Epithelial cell of proximal tubule (primary cell): ENCODE measurements around the gene BTBD9. TPM values are rescaled to one million over a fixed set of nuclear protein-coding genes. Genes with fewer than 3 reads are reported as not detected.

Source experiments
- DNase-seq: peaks from one replicate; pipeline ENCODE4 v3.0.0-alpha.2; 2011; ENCODE audit warnings: low read depth
- H3K4me3 ChIP-seq: 2 replicates; pipeline ENCODE4 v1.5.1; 2011; ENCODE audit warnings: low read depth, mild to moderate bottlenecking, low read length
- total RNA-seq: library from RNA; depleted of rRNA; stranded (reverse); fragments of >200 nt; gene quantifications from 2 replicates; pipeline ENCODE4 v1.2.3, GENCODE V29; 2015
- TF ChIP-seq, protein P1 (sequence below): conservative IDR thresholded peaks from 2 replicates; pipeline ENCODE4 v1.5.1; 2012; ENCODE audit warnings: low read depth, mild to moderate bottlenecking, low read length

Gene BTBD9
- total RNA-seq, 1 donor from 2014 or later = 2.9 TPM

GRCh38 chr6:38354905-38355304, 284.8 kb downstream of the BTBD9 start:
- no peak for DNase-seq
- no peak overlapping the region for H3K4me3 ChIP-seq
- TF ChIP-seq, protein P1, sequence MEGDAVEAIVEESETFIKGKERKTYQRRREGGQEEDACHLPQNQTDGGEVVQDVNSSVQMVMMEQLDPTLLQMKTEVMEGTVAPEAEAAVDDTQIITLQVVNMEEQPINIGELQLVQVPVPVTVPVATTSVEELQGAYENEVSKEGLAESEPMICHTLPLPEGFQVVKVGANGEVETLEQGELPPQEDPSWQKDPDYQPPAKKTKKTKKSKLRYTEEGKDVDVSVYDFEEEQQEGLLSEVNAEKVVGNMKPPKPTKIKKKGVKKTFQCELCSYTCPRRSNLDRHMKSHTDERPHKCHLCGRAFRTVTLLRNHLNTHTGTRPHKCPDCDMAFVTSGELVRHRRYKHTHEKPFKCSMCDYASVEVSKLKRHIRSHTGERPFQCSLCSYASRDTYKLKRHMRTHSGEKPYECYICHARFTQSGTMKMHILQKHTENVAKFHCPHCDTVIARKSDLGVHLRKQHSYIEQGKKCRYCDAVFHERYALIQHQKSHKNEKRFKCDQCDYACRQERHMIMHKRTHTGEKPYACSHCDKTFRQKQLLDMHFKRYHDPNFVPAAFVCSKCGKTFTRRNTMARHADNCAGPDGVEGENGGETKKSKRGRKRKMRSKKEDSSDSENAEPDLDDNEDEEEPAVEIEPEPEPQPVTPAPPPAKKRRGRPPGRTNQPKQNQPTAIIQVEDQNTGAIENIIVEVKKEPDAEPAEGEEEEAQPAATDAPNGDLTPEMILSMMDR = no peak

DNA sequence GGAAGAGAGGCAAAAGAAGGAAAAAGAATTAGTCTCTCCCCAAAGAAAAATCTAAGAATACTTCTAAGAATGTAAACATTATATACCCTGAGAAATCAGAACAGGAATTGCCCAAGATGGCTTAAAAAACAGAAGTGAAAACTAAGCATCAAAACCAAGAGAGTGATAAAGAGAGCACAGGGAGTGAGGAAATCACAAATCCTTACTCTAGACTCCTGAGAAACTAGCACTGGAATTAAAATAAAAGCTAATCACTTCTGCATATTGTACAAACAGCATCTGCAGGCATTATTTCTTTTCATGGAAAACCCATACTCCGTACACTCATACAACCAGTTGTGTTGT, 285.7 kb downstream of the BTBD9 start:
- TF ChIP-seq, protein P1 = no peak
- no peak overlapping the region for H3K4me3 ChIP-seq
- DNase-seq = no peak

DNA sequence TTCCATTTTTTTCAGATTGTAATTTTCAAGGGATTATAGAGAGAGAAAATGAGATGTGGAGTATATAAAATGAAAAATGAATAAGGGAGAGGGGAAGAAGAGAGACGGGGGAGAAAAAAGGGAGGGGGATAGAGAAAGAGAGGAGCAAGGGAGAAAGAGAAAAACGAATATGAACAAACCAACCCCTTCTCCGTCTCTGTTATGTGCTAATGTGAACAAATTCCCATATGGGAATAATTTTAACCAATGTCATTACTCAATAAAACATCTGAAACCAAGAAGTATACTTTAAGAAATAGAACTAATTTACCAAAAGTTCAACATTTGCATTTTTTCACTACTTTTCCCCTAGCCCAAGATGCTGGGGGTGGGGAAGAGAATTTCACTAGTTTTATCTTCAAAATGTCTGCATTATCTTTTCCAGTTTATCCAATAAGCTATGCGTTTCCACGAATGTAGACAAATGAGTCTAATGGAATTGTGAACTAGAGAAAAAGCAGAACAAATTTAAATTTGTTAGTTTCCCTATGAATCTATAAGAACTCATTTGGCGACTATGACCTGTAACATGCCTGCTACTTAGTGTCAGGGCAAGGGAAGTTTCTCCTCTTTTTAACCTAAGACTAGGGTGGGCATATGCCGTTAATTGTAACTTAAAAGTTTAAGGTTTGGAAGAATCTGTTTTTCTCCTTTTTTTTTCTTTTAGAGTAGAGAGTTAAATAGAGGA, 286.3 kb downstream of the BTBD9 start:
- TF ChIP-seq, protein P1 = no peak
- no peak overlapping the region for H3K4me3 ChIP-seq
- no peak for DNase-seq

DNA sequence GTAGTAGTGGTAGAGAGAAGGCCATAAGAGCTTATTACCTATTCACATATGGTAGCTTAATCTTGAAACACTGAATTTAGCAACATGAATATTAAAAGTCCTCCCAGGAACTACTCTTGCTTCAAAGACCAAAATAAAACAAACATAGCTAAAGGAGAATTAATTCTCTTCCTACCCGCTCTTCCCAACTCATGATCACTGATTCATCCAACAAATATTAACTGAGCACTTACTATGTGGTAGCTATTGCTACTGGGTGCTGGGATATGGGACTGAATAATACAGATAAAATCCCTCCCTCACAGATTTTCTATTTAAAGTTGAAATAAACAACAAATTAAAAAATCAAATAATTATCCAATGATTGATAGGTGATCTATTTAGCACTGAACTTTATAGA, 287.1 kb downstream of the BTBD9 start:
- DNase-seq = no peak
- no peak overlapping the region for H3K4me3 ChIP-seq
- TF ChIP-seq, protein P1 = no peak

GRCh38 chr6:38350942-38351341, 288.8 kb downstream of the BTBD9 start:
- TF ChIP-seq, protein P1 = no peak
- no peak for DNase-seq
- no peak overlapping the region for H3K4me3 ChIP-seq

DNA sequence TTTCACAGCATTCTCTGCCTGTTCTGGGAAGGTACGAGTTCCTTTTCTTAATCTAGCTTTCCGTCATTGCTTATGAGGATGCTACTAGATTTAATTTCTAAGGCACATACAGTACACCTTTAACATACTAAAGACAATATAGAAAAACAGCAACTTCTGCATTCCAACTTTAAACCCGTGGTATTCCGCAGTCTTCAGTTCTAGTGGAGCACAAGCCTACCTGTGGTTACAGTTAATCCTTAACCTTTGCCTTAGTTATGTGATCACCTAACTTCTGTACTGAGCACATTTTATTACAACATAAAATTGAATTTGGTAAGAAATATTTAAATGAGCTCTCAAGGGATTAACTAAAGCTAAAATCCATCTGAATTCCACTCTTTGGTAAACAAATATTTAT, 289.5 kb downstream of the BTBD9 start:
- no peak for DNase-seq
- TF ChIP-seq, protein P1 = no peak

GRCh38 chr6:38349795-38350194, 289.9 kb downstream of the BTBD9 start:
- H3K4me3 ChIP-seq = no peak overlapping the region
- TF ChIP-seq, protein P1 = no peak
- no peak for DNase-seq

More for the DNA sequence above, 289.5 kb downstream of the BTBD9 start:
- no peak overlapping the region for H3K4me3 ChIP-seq
